GM19395 (cell line): ENCODE data around the gene CPE.

Source experiments
- ATAC-seq: cut with Tn5 transposase; IDR thresholded peaks from one replicate; pipeline ENCODE4 v1.9.1; 2021; ENCODE audit warnings: mild to moderate bottlenecking, moderate library complexity; ENCODE audit not compliant: unreplicated experiment

Gene CPE

GRCh38 chr4:165364452-165365080 is 14.2 kb upstream of the CPE start:
- ATAC-seq = no peak

DNA sequence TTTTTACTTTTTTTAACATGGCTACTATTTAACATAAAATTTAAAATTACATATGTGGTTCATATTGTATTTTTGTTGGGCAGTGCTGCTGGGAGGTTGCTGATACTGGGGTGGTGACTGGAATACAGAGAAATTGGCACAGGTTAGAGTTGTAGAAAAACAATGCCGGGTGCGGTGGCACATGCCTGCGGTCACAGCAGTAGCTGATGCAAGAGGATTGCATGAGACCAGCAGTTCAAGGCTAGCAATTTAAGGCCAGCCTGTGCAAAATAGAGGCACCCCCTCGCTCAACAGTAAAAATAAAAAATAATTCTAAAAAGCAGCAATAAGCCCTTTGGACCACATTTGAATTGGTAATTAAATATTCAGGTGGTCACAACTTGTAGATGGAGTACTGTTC is 11.8 kb upstream of the CPE start:
- ATAC-seq = no peak

DNA sequence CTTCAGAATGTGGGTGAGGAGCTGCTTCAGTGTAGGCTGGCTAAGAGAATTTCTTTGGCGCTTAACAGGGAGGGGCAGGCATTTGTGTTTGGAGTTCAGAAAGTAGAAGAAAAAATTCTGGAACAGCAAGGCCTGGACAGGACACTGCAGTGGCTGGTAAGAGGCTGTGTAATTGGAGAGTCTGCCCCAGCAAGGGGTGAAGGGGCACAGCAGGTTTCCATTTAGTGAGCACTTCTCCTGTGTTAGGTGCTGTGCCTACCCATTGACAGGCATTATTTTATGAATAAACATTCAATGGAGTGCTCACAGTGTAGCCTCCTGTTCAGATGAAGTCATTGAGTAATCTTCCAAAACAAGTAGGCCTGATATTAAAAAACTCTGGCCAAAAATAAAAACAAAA is 10.7 kb upstream of the CPE start:
- ATAC-seq = no peak

- no peak for ATAC-seq
Measured at GRCh38 chr4:165368567-165368966, 10.2 kb upstream of the CPE start.

GRCh38 chr4:165369522-165369921 is 9.3 kb upstream of the CPE start:
- no peak for ATAC-seq

DNA sequence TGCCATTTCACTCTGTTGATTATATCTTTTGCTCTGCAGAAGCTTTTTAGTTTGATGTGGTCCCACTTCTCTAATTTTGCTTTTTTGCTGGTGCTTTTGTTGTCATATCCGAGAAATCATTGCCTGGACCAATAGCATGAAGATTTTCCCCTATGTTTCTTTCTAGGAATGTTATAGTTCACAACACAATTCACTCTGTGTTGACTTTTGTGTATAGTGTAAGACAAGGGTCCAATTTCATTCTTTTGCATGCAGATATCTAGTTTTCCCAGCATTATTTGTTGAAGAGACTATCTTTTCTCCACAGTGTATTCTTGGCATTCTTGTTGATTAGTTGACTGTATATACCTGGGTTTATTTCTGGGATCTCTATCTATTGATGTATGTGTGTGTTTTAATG is 8.3 kb upstream of the CPE start:
- no peak for ATAC-seq

GRCh38 chr4:165375465-165375864 is 3.3 kb upstream of the CPE start:
- ATAC-seq = no peak

GRCh38 chr4:165378398-165378744 is 437 bp upstream of the CPE start:
- no peak for ATAC-seq

DNA sequence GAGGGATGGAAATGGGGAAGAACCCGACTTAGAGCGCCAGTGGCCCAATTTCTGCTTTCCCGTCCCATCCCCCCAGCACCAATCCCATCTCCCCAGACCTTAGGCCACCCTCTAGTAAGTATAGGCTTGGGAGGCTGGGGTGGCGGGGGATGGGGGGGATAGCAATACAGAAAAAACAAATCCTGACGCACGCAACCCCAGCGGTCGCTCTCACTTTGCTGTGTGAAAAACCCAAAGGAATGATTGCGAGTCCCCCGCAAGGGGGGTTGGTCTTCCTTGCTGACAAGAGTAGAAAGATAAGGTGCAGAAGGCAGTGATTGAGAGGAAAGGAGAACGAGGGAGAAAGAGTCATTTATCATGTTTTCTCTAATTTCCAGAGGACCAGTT is 863 bp downstream of the CPE start:
- no peak for ATAC-seq

DNA sequence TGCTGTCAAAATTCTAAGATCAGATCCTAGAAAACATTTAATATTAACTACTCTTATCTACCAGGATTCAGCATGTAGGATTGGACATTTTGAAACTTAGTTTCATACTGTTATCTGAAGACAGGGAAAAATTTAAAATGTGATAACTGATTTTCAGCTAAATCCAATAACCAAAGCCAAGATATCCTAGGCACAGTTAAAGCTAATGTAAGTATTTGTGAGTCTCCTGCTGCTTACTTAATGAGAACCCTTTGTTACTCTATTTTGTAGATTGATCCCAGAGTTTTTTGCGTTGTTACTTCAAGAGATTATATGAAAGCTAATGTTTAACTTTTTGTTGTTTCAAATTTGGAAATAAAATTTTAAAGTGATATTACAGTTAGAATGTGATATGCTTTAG is 2.0 kb downstream of the CPE start:
- no peak for ATAC-seq

GRCh38 chr4:165381821-165382373 is 3.1 kb downstream of the CPE start:
- no peak for ATAC-seq

GRCh38 chr4:165382640-165383039 is 3.8 kb downstream of the CPE start:
- ATAC-seq = no peak

GRCh38 chr4:165383591-165384073 is 4.8 kb downstream of the CPE start:
- ATAC-seq = no peak

DNA sequence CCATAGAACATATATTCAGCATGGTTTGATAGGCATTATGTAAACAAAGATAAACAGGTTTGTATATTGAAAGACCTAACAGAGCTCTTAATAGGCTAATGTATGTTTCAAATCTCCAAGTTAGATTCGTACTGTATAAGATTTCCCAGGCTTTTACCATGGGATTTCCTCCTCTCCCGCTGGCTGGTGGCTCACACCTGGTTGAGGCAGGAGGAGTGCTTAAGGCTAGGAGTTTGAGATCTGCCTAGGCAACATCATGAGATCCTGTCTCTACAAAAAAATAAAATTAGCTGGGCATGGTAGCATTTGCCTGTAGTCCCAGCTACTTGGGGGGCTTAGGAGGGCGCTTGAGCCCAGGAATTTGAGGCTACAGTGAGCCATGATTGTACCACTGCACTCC is 5.4 kb downstream of the CPE start:
- no peak for ATAC-seq

DNA sequence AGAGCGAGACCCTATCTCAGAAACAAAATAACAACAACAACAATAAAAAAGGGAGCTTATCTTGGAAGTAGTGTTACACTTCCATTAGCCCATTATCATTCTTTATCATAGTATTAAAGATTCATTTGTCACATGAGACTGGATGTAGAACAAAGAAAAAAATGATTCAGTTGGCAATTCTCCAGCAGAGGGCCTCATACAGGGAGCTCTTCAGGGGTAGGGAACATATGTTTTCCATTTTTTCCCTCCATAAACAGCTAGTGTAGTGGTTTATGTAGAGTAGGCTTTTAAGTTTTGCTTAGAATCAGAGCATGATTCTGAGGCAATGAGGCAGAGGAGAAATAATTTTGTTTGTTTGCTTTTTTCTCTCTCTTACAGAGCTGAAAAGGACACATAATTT is 5.8 kb downstream of the CPE start:
- no peak for ATAC-seq

DNA sequence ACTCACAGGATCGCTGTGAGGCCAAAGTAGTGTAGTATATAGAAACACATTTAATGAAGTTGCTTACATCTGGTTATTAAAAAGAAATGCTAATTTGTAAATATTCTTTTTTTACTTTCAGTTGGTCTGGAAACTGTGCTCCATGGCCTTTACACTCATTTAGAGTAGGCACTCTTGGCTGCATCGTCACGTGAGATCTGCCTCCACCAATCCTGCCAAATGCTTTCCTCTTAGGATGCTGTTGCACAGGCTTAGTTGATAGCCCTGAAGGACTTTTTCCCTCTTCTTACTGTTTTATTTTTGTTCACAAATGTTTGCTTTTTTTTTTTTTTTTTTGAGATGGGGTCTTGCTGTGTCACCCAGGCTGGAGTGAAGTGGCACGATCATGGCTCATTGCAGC is 6.3 kb downstream of the CPE start:
- no peak for ATAC-seq

- no peak for ATAC-seq
Measured at GRCh38 chr4:165386328-165386727, 7.5 kb downstream of the CPE start.

- no peak for ATAC-seq
Measured at GRCh38 chr4:165388756-165389155, 9.9 kb downstream of the CPE start.

GRCh38 chr4:165393051-165393450 is 14.2 kb downstream of the CPE start:
- no peak for ATAC-seq

- no peak for ATAC-seq
Measured at GRCh38 chr4:165393704-165394103, 14.9 kb downstream of the CPE start.

- ATAC-seq = no peak
Measured at GRCh38 chr4:165394275-165394674, 15.5 kb downstream of the CPE start.

GRCh38 chr4:165398570-165398969 is 19.8 kb downstream of the CPE start:
- ATAC-seq = no peak

DNA sequence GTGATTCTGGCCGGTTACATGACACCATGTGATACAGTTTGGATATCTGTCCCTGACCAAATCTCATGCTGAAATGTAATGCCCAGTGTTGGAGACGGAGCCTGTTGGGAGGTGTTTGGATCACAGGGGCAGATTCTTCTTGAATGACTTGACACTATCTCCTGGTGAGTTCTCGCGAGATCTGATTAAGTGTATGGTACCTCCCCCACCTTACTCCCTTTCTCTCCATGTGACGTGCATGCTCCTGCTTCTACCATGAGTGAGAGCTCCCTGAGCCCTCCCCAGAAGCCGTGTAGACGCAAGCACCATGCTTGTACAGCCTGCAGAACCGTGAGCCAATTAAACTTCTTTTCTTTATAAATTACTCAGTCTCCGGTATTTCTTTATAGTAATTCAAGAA is 23.6 kb downstream of the CPE start:
- ATAC-seq = no peak
